ENCODE measurements around the gene TSPAN12.

Gene TSPAN12

DNA sequence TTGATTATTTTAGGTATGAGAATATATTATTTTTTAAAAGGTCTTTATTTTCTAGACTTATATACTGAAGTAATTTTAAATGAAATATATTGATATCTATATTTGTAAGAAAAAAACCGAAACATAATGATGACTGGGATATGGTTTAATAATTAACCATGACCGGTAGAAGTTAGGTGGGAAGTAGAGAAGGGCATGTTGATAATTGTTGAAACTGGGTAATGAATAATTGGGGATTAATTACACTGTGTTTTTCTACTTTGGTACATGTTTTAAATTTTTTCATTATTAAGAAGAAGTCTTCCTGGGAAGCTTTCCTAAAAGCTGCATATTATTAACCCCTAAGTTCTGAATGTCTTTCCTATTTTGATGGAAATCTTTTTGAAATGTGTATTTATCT lies 16.3 kb downstream of the TSPAN12 start:
- H3K36me3 ChIP-seq (ENCODE audit: control insufficient read depth, insufficient read depth, low read length): no peaks in the 10 kb centered on the region
- no peaks in the 10 kb centered on the region for H3K27me3 ChIP-seq (ENCODE audit: control insufficient read depth, insufficient read depth, low read length)
- H3K9ac ChIP-seq (ENCODE audit: low read depth, low read length): no peak overlapping the region
- H3K4me1 ChIP-seq (ENCODE audit: control insufficient read depth, insufficient read depth, low read length): peaks cover 36% of the 10 kb centered on the region
- H3K9me3 ChIP-seq (ENCODE audit: control insufficient read depth, insufficient read depth, low read length): peaks cover 6% of the 10 kb centered on the region; the same call in 1 of the 2 replicates
- H3K27ac ChIP-seq (ENCODE audit: low read depth, low read length): no peak overlapping the region
- no peak overlapping the region for H3K4me3 ChIP-seq (ENCODE audit: low read depth, low read length)

DNA sequence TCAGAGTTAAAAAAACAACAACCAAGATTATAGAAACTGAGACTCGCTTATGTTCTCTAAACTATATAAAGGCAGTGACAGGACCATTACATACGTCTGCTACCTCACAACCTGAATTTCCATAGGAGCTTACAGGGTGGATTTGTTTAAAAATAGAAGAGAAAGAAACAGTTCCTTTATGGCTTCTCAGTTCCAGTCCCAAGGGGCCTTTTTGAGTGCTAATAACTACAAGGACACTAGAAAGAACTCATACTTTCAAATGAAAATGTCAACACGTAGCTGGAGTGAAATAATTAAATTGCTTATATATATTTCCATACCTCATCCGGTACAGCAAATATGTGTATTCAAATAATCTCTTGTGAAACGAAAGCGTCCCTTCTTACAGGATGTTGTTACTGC lies 19.7 kb downstream of the TSPAN12 start:
- no peaks in the 10 kb centered on the region for H3K27me3 ChIP-seq (ENCODE audit: control insufficient read depth, insufficient read depth, low read length)
- H3K9ac ChIP-seq (ENCODE audit: low read depth, low read length): no peak overlapping the region
- no peaks in the 10 kb centered on the region for H3K9me3 ChIP-seq (ENCODE audit: control insufficient read depth, insufficient read depth, low read length)
- H3K36me3 ChIP-seq (ENCODE audit: control insufficient read depth, insufficient read depth, low read length): no peaks in the 10 kb centered on the region
- no peak overlapping the region for H3K27ac ChIP-seq (ENCODE audit: low read depth, low read length)
- H3K4me3 ChIP-seq (ENCODE audit: low read depth, low read length): no peak overlapping the region
- H3K4me1 ChIP-seq (ENCODE audit: control insufficient read depth, insufficient read depth, low read length): peaks cover 56% of the 10 kb centered on the region

DNA sequence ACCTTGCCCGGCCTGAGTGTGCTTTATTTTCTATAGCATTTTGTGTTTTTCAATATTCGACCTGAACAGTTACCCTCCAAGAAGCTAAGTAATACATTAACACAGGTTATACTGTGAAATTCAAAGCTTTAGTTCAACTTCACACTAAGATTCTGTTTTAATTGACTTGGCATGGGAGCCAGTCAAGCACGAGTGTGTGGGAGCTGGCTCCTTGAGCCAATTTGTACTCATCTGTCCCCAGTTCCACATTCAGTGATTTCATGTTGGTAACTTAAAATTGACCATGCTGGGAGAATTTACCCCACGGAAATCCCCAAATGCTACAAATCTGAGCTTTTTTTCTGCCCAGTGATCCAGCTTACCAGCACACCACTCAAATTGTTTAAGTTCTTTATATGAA lies 20.3 kb downstream of the TSPAN12 start:
- no peak overlapping the region for H3K4me3 ChIP-seq (ENCODE audit: low read depth, low read length)

GRCh38 chr7:120836556-120837115 lies 21.3 kb downstream of the TSPAN12 start:
- H3K27ac ChIP-seq (ENCODE audit: low read depth, low read length): no peak overlapping the region
- H3K9me3 ChIP-seq (ENCODE audit: control insufficient read depth, insufficient read depth, low read length): no peaks in the 10 kb centered on the region
- H3K4me3 ChIP-seq (ENCODE audit: low read depth, low read length): no peak overlapping the region
- H3K4me1 ChIP-seq (ENCODE audit: control insufficient read depth, insufficient read depth, low read length): peaks cover 61% of the 10 kb centered on the region
- no peaks in the 10 kb centered on the region for H3K36me3 ChIP-seq (ENCODE audit: control insufficient read depth, insufficient read depth, low read length)
- no peaks in the 10 kb centered on the region for H3K27me3 ChIP-seq (ENCODE audit: control insufficient read depth, insufficient read depth, low read length)
- no peak overlapping the region for H3K9ac ChIP-seq (ENCODE audit: low read depth, low read length)

More for the DNA sequence above, 20.3 kb downstream of the TSPAN12 start:
- H3K27ac ChIP-seq (ENCODE audit: low read depth, low read length): no peak overlapping the region
- H3K4me1 ChIP-seq (ENCODE audit: control insufficient read depth, insufficient read depth, low read length): peaks cover 62% of the 10 kb centered on the region
- H3K9me3 ChIP-seq (ENCODE audit: control insufficient read depth, insufficient read depth, low read length): no peaks in the 10 kb centered on the region
- H3K36me3 ChIP-seq (ENCODE audit: control insufficient read depth, insufficient read depth, low read length): no peaks in the 10 kb centered on the region
- H3K27me3 ChIP-seq (ENCODE audit: control insufficient read depth, insufficient read depth, low read length): no peaks in the 10 kb centered on the region
- no peak overlapping the region for H3K9ac ChIP-seq (ENCODE audit: low read depth, low read length)

- H3K36me3 ChIP-seq (ENCODE audit: control insufficient read depth, insufficient read depth, low read length): no peaks in the 10 kb centered on the region; the same call in 1 of the 2 replicates
- peaks cover 62% of the 10 kb centered on the region for H3K4me1 ChIP-seq (ENCODE audit: control insufficient read depth, insufficient read depth, low read length)
- H3K27me3 ChIP-seq (ENCODE audit: control insufficient read depth, insufficient read depth, low read length): no peaks in the 10 kb centered on the region
- H3K9me3 ChIP-seq (ENCODE audit: control insufficient read depth, insufficient read depth, low read length): no peaks in the 10 kb centered on the region
- no peak overlapping the region for H3K27ac ChIP-seq (ENCODE audit: low read depth, low read length)
- H3K9ac ChIP-seq (ENCODE audit: low read depth, low read length): no peak overlapping the region
- H3K4me3 ChIP-seq (ENCODE audit: low read depth, low read length): no peak overlapping the region
These were observed 23.2 kb downstream of the TSPAN12 start for GRCh38 chr7:120834726-120835125.

GRCh38 chr7:120833546-120833945 lies 24.4 kb downstream of the TSPAN12 start:
- Histone ChIP-seq H3K9ac (ENCODE audit: low read depth, low read length) (no peak overlapping the region), H3K27ac (ENCODE audit: low read depth, low read length) (peak overlapping the region; percentile 70), H3K36me3 (ENCODE audit: control insufficient read depth, insufficient read depth, low read length) (no peaks in the 10 kb centered on the region; the same call in 1 of the 2 replicates), H3K27me3 (ENCODE audit: control insufficient read depth, insufficient read depth, low read length) (no peaks in the 10 kb centered on the region), H3K4me3 (ENCODE audit: low read depth, low read length) (peak overlapping the region; percentile 35), H3K4me1 (ENCODE audit: control insufficient read depth, insufficient read depth, low read length) (peaks cover 64% of the 10 kb centered on the region), H3K9me3 (ENCODE audit: control insufficient read depth, insufficient read depth, low read length) (no peaks in the 10 kb centered on the region)

- Histone ChIP-seq H3K36me3 (ENCODE audit: control insufficient read depth, insufficient read depth, low read length) (no peaks in the 10 kb centered on the region; the same call in 1 of the 2 replicates), H3K9ac (ENCODE audit: low read depth, low read length) (no peak overlapping the region), H3K27ac (ENCODE audit: low read depth, low read length) (peak overlapping the region; percentile 70), H3K4me3 (ENCODE audit: low read depth, low read length) (no peak overlapping the region), H3K27me3 (ENCODE audit: control insufficient read depth, insufficient read depth, low read length) (no peaks in the 10 kb centered on the region), H3K4me1 (ENCODE audit: control insufficient read depth, insufficient read depth, low read length) (peaks cover 64% of the 10 kb centered on the region), H3K9me3 (ENCODE audit: control insufficient read depth, insufficient read depth, low read length) (no peaks in the 10 kb centered on the region)
These were observed 25.1 kb downstream of the TSPAN12 start for GRCh38 chr7:120832803-120833202.

- peaks cover 53% of the 10 kb centered on the region for H3K4me1 ChIP-seq (ENCODE audit: control insufficient read depth, insufficient read depth, low read length)
- H3K9ac ChIP-seq (ENCODE audit: low read depth, low read length): no peak overlapping the region
- no peaks in the 10 kb centered on the region for H3K9me3 ChIP-seq (ENCODE audit: control insufficient read depth, insufficient read depth, low read length)
- H3K27me3 ChIP-seq (ENCODE audit: control insufficient read depth, insufficient read depth, low read length): no peaks in the 10 kb centered on the region
- H3K27ac ChIP-seq (ENCODE audit: low read depth, low read length): no peak overlapping the region
- no peaks in the 10 kb centered on the region; the same call in 1 of the 2 replicates for H3K36me3 ChIP-seq (ENCODE audit: control insufficient read depth, insufficient read depth, low read length)
- H3K4me3 ChIP-seq (ENCODE audit: low read depth, low read length): no peak overlapping the region
These were observed 26.7 kb downstream of the TSPAN12 start for GRCh38 chr7:120831260-120831659.

GRCh38 chr7:120829487-120829886 lies 28.5 kb downstream of the TSPAN12 start:
- H3K4me1 ChIP-seq (ENCODE audit: control insufficient read depth, insufficient read depth, low read length): peaks cover 48% of the 10 kb centered on the region
- H3K27ac ChIP-seq (ENCODE audit: low read depth, low read length): no peak overlapping the region
- H3K36me3 ChIP-seq (ENCODE audit: control insufficient read depth, insufficient read depth, low read length): no peaks in the 10 kb centered on the region; the same call in 1 of the 2 replicates
- H3K27me3 ChIP-seq (ENCODE audit: control insufficient read depth, insufficient read depth, low read length): no peaks in the 10 kb centered on the region
- H3K9ac ChIP-seq (ENCODE audit: low read depth, low read length): no peak overlapping the region
- H3K4me3 ChIP-seq (ENCODE audit: low read depth, low read length): no peak overlapping the region; the same call in 1 of the 2 replicates
- H3K9me3 ChIP-seq (ENCODE audit: control insufficient read depth, insufficient read depth, low read length): no peaks in the 10 kb centered on the region

GRCh38 chr7:120828528-120828927 lies 29.4 kb downstream of the TSPAN12 start:
- Histone ChIP-seq H3K4me3 (ENCODE audit: low read depth, low read length) (no peak overlapping the region), H3K27me3 (ENCODE audit: control insufficient read depth, insufficient read depth, low read length) (no peaks in the 10 kb centered on the region), H3K9ac (ENCODE audit: low read depth, low read length) (no peak overlapping the region), H3K9me3 (ENCODE audit: control insufficient read depth, insufficient read depth, low read length) (no peaks in the 10 kb centered on the region), H3K4me1 (ENCODE audit: control insufficient read depth, insufficient read depth, low read length) (peaks cover 38% of the 10 kb centered on the region), H3K27ac (ENCODE audit: low read depth, low read length) (no peak overlapping the region), H3K36me3 (ENCODE audit: control insufficient read depth, insufficient read depth, low read length) (no peaks in the 10 kb centered on the region; the same call in 1 of the 2 replicates)

GRCh38 chr7:120827371-120828118 lies 30.4 kb downstream of the TSPAN12 start:
- no peak overlapping the region for H3K4me3 ChIP-seq (ENCODE audit: low read depth, low read length)
- no peaks in the 10 kb centered on the region; the same call in 1 of the 2 replicates for H3K36me3 ChIP-seq (ENCODE audit: control insufficient read depth, insufficient read depth, low read length)
- peaks cover 29% of the 10 kb centered on the region for H3K4me1 ChIP-seq (ENCODE audit: control insufficient read depth, insufficient read depth, low read length)
- no peak overlapping the region for H3K9ac ChIP-seq (ENCODE audit: low read depth, low read length)
- H3K27ac ChIP-seq (ENCODE audit: low read depth, low read length): no peak overlapping the region
- no peaks in the 10 kb centered on the region for H3K9me3 ChIP-seq (ENCODE audit: control insufficient read depth, insufficient read depth, low read length)
- no peaks in the 10 kb centered on the region for H3K27me3 ChIP-seq (ENCODE audit: control insufficient read depth, insufficient read depth, low read length)

Measured in HUES48 (cell line).